Measurements from ENCODE around the gene MAP1LC3B2.

- no peak for TF ChIP-seq NR2C2 (CRISPR knock-in tag; IDR thresholded peaks at IDR 0.05)
- no peak for TF ChIP-seq CTCF (IDR thresholded peaks at IDR 0.05)
- TF ChIP-seq IRF2 (CRISPR knock-in tag; IDR thresholded peaks at IDR 0.05; ENCODE audit: borderline replicate concordance, low read depth): no peak
- TF ChIP-seq HMGXB4 (CRISPR knock-in tag; IDR thresholded peaks at IDR 0.05): no peak
- TF ChIP-seq CREM (CRISPR knock-in tag; IDR thresholded peaks at IDR 0.05): no peak
- TF ChIP-seq ZNF121 (CRISPR knock-in tag; IDR thresholded peaks at IDR 0.05): no peak
- TF ChIP-seq ZNF512 (CRISPR knock-in tag; IDR thresholded peaks at IDR 0.05; ENCODE audit: borderline replicate concordance): no peak
- no peak for TF ChIP-seq CBFB (CRISPR knock-in tag; IDR thresholded peaks at IDR 0.05; ENCODE audit: low read depth)
- TF ChIP-seq E2F1 (CRISPR knock-in tag; IDR thresholded peaks at IDR 0.05): no peak
- TF ChIP-seq NR3C1 (CRISPR knock-in tag; conservative IDR thresholded peaks at IDR 0.05; ENCODE audit: low read depth): no peak
- TF ChIP-seq ZNF281 (CRISPR knock-in tag; IDR thresholded peaks at IDR 0.05): no peak
These were observed 41.6 kb upstream of the MAP1LC3B2 start for GRCh38 chr12:116517431-116518045.

All from WTC11 (cell line).